ENCODE data around the gene RAD51C. TPM values are rescaled to one million over a fixed set of nuclear protein-coding genes. Genes with fewer than 3 reads are reported as not detected.
A peak's percentile ranks its signal among the peaks of the same experiment; 100 is the strongest.

The RAD51C gene
- total RNA-seq, 1 donor, result 35.2 TPM

DNA sequence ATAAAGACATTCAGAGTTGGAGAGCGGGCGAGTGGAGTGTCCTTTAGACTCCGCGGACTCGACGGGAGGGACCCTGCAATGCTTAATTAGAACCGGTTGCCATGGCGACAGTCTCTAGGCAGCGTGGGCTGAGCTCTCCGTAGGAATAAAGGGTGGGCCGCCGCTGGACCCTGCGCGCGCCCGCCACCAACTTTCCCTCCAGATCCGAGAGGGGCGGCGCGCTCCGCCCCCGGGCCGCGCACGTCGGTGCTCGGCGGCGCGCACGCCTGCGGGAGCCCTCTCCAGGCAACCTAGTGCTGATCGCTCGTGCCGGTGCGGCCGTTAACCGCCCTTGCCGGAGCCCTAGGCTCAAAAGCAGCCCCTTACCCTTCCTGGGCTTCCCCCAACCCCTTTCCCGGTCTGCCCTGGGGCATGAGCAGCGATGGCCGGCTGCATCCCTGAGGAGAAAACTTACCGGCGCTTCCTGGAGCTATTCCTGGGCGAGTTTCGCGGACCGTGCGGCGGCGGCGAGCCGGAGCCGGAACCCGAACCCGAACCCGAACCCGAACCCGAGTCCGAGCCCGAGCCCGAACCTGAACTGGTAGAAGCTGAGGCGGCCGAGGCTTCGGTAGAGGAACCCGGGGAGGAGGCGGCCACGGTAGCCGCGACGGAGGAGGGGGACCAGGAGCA lies 63.3 kb downstream of the RAD51C start, which contains the start of gene PPM1E:
PPM1E (plus strand) TSS at position 278 of the 669 bp plus-strand sequence.
- DNase-seq (ENCODE audit: low read depth), result peak; percentile 12
- H3K4me3 ChIP-seq (ENCODE audit: low read depth, low read length), result peak within 1 kb of the TSS; percentile 70
- no peak for TF ChIP-seq CTCF (IDR thresholded peaks at IDR 0.05; ENCODE audit: insufficient read depth, low read length)

DNA sequence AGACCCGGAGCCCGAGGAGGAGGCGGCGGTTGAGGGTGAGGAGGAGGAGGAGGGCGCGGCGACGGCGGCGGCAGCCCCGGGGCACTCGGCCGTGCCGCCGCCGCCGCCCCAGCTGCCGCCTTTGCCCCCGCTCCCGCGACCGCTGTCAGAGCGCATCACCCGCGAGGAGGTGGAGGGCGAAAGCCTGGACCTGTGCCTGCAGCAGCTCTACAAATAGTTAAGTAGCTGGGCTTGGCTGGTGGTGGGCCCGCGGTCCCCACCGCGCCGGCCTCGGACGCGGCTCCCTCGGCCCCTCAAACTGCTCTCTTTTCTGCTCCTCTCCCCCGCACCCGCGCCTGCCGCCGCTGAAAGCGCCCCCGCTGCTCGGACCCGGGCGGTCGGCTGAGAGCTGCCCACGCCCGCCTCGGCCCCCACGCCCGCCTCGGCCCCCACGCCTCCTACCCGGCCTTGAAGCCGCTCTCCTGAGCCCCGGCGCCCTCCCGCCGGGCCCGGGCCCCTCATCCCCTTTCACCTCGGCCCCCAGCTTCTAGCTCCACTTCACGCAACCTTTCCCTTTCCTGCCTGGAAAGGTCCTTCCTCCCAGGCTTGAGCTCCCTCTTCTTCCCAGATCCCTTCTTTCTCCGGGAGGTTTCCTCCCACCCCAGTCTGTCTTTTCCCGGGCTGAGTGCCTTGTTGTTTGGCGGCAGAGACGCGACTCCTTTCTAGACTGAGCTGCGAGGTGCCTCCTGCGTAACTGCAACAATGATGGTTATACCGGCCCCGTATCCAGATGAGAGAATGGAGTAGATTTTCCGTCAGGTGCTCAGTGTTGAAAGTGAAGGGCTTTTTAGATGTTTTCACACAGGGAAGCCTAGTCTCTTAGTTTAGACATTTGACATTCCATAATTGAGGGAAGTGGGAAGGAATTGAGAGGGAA lies 64.1 kb downstream of the RAD51C start:
- TF ChIP-seq CTCF (IDR thresholded peaks at IDR 0.05; ENCODE audit: insufficient read depth, low read length), result no peak
- DNase-seq (ENCODE audit: low read depth), result peak; percentile 8
- H3K4me3 ChIP-seq (ENCODE audit: low read depth, low read length), result peak overlapping the region; percentile 70

GRCh38 chr17:58757162-58757613 lies 64.8 kb downstream of the RAD51C start:
- no peak for TF ChIP-seq CTCF (IDR thresholded peaks at IDR 0.05; ENCODE audit: insufficient read depth, low read length)
- H3K4me3 ChIP-seq (ENCODE audit: low read depth, low read length), result no peak overlapping the region
- no peak for DNase-seq (ENCODE audit: low read depth)

DNA sequence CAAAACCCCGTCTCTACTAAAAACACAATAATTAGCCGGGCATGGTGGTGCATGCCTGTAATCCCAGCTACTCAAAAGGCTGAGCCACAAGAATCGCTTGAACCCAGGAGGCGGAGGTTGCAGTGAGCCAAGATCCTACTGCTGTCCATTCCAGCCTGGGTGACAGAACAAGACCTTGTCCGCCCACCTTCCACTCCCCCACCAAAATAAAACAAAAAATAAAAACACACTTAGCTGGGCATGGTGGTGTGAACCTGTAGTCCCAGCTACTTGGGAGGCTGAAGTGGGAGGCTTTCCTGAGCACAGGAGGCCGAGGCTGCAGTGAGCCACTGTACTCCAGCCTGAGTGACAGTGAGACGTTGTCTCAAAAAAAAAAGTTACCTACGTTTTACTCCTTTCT lies 66.5 kb downstream of the RAD51C start:
- no peak overlapping the region for H3K4me3 ChIP-seq (ENCODE audit: low read depth, low read length)
- no peak for DNase-seq (ENCODE audit: low read depth)
- no peak for TF ChIP-seq CTCF (IDR thresholded peaks at IDR 0.05; ENCODE audit: insufficient read depth, low read length)

DNA sequence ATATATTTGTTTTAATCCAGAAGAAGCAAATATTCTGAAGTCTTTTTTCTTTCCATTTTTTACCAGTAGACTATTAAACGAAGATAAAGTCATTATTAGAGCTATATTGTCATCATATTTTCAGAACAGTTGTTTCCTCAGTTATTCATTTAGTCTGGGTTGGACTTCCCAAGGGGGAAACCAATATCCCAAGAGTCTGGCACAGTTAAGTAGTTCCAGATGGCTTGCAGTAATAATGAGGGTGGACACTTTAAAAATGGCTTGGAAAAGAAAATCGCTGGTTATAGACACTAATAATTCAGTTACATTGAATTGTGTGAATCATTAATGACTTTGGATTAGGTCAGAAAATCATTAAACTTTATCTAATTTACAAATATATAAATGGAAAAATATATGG lies 67.1 kb downstream of the RAD51C start:
- TF ChIP-seq CTCF (IDR thresholded peaks at IDR 0.05; ENCODE audit: insufficient read depth, low read length), result no peak
- H3K4me3 ChIP-seq (ENCODE audit: low read depth, low read length), result no peak overlapping the region
- no peak for DNase-seq (ENCODE audit: low read depth)

- DNase-seq (ENCODE audit: low read depth), result no peak
- no peak overlapping the region for H3K4me3 ChIP-seq (ENCODE audit: low read depth, low read length)
- no peak for TF ChIP-seq CTCF (IDR thresholded peaks at IDR 0.05; ENCODE audit: insufficient read depth, low read length)
These were observed 67.8 kb downstream of the RAD51C start for GRCh38 chr17:58760248-58760647.

All from fibroblast of the aortic adventitia (primary cell).